ENCODE results near the gene C20orf144.

- TF ChIP-seq POLR2A (IDR thresholded peaks at IDR 0.05): no peak
- TF ChIP-seq CTCF (IDR thresholded peaks at IDR 0.05): no peak
- no peak for TF ChIP-seq EP300 (IDR thresholded peaks at IDR 0.05)
- TF ChIP-seq POLR2AphosphoS5 (IDR thresholded peaks at IDR 0.05): peak in 2 of 3 donors; percentile 37 to 72
Measured at GRCh38 chr20:33653900-33654596, 8.1 kb upstream of the C20orf144 start.
